Pancreas (tissue), 10 donors: Measurements from ENCODE around the gene HS3ST6. TPM values are rescaled to one million over a fixed set of nuclear protein-coding genes. Genes with fewer than 3 reads are reported as not detected.

Experiments
- ATAC-seq, 4 donors: fragments of 200-7000 bp; cut with Tn5 transposase; one replicate each; pipeline versions ENCODE4 v1.8.0 to v1.9.1; 2020; ENCODE audit warnings: mild to moderate bottlenecking in 4 of 4, moderate library complexity in 4 of 4
- DNase-seq, 6 donors: peaks; one replicate each; pipeline ENCODE4 v3.0.0-alpha.2; 2020
- FAIRE-seq: peaks from 2 replicates; lab custom pipeline; 2012; peaks lifted over from hg19 to GRCh38; lab: Jason Lieb, UNC
- H3K27ac ChIP-seq, 4 donors: fragments of 200-600 bp; sonication (generic); 1 replicate in 3 of 4; 2 replicates in 1 of 4; pipeline versions ENCODE4 v1.5.0 to v1.8.0; 2020
- H3K27me3 ChIP-seq, 4 donors: fragments of 200-600 bp; one replicate each; pipeline ENCODE4 v1.8.0; 2021
- H3K36me3 ChIP-seq, 3 donors: fragments of 200-600 bp; sonication (generic) in 1 of 3; one replicate each; pipeline versions ENCODE4 v1.5.0 to v1.8.0; 2020 to 2021
- H3K4me1 ChIP-seq, 3 donors: fragments of 200-600 bp; one replicate each; pipeline ENCODE4 v1.8.0; 2021
- H3K4me3 ChIP-seq, 4 donors: fragments of 200-600 bp; sonication (generic) in 2 of 4; one replicate each; pipeline versions ENCODE4 v1.5.0 to v1.8.0; 2020 to 2021
- H3K9me3 ChIP-seq, 4 donors: fragments of 200-600 bp; one replicate each; pipeline ENCODE4 v1.8.0; 2021
- WGBS, 2 donors: extraction: QIAGEN DNeasy Blood & Tissue Kit; methylation state at CpG; one replicate each; pipeline ENCODE4 v1.1.7; 2013; 5-methylcytosine and 5-hydroxymethylcytosine counted together
- intact Hi-C, 3 donors: fragments of 100-400 bp; cut with DNase I; formaldehyde crosslinking; loops; one replicate each; pipeline versions ENCODE4 v1.11.1 to v1.14.2; 2022
- polyA plus RNA-seq, 2 donors: library from polyadenylated mRNA; stranded (reverse); fragments of 200-250 nt; gene quantifications; one replicate each; pipeline ENCODE4 v1.2.3, GENCODE V29; 2013
- total RNA-seq, 6 donors: library from RNA; stranded (reverse); fragmentation: NEBNext Ultra II Directional in 4 of 6; extraction: Animal tissue kit (Norgen Biotek cat#: 25700) in 4 of 6; gene quantifications; one replicate each; pipeline versions ENCODE4 v1.2.1 to v1.2.4, GENCODE V29; 2021 to 2023
- TF ChIP-seq, protein P1 (sequence below), 4 donors: fragments of 200-600 bp; sonication (generic) in 3 of 4; IDR thresholded peaks; one replicate each; pipeline versions ENCODE4 v1.5.0 to v1.8.0; 2021; ENCODE audit warnings: antibody characterized with exemption in 4 of 4
- donor health status: healthy with polysubstance abuse.
- donor health status: DM: no; HTN: no; CAD: no; lungs with moderate emphysema.
- donor health status: DM: no; HTN: no; CAD: no.
- donor health status: control.
- donor health status: control.
- donor health status: Bipolar disorder and iron deficiency.
- donor health status: DM: yes; HTN: yes; CAD: no.
- donor health status: DM: no; HTN: no; CAD: no.
- donor health status: DM: no; HTN: no; CAD: no.
- donor health status: DM: yes; HTN: yes; CAD: no.

HS3ST6 gene
- total and polyA plus RNA-seq, 8 donors = 0.11 TPM; not detected in 7

DNA sequence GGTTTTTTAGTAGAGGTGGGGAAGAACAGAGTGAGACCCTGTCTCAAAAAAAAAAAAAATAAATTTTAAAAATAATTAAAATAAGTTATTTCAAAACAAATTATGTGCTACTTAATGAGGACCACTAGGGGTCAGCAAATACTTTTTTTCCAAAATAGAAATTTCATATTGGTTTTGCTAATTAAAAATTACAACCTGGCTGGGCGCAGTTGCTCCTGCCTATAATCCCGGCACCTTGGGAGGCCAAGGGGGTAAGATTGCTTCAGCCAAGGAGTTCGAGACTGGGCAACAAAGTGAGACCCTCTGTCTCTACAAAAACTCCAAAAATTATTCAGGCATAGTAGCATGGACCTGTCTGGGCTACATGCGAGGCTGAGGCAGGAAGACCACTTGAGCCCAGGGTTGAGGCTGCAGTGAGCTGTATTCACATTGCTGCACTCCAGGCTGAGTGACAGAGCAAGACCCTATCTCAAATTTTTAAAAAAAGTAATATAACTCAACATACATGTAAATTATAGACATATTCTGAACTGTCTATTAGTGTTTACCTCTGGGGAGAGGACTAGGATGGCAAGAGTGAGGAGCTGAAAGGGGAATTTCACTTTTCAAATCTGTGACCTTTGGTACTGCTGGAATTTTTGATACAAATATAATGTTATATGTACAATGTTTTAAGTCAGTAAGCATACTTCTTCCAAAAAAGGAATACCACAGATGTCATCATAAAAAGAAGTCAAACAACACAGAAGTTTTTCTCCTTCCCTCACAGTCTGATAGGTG is 54.3 kb downstream of the HS3ST6 start:
- Histone ChIP-seq H3K4me3 (no peak overlapping the region), H3K9me3 (no peaks in the 10 kb centered on the region), H3K36me3 (no peaks in the 10 kb centered on the region), H3K27me3 (peaks cover 0 to 9% (median 0%) of the 10 kb centered on the region in 4 donors), H3K4me1 (no peaks in the 10 kb centered on the region), H3K27ac (no peak overlapping the region)
- intact Hi-C loops = no loop called here
- FAIRE-seq = no peak
- peak; percentile 53 to 76 (median 64) for ATAC-seq
- TF ChIP-seq, protein P1, sequence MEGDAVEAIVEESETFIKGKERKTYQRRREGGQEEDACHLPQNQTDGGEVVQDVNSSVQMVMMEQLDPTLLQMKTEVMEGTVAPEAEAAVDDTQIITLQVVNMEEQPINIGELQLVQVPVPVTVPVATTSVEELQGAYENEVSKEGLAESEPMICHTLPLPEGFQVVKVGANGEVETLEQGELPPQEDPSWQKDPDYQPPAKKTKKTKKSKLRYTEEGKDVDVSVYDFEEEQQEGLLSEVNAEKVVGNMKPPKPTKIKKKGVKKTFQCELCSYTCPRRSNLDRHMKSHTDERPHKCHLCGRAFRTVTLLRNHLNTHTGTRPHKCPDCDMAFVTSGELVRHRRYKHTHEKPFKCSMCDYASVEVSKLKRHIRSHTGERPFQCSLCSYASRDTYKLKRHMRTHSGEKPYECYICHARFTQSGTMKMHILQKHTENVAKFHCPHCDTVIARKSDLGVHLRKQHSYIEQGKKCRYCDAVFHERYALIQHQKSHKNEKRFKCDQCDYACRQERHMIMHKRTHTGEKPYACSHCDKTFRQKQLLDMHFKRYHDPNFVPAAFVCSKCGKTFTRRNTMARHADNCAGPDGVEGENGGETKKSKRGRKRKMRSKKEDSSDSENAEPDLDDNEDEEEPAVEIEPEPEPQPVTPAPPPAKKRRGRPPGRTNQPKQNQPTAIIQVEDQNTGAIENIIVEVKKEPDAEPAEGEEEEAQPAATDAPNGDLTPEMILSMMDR (IDR thresholded peaks at IDR 0.05) = peak; percentile 23 to 60 (median 42)
- 16% methylated on average over 4 of the region's 4 CpGs for WGBS, 2 donors
- peak in 2 of 6 donors; percentile 21 to 37 for DNase-seq

DNA sequence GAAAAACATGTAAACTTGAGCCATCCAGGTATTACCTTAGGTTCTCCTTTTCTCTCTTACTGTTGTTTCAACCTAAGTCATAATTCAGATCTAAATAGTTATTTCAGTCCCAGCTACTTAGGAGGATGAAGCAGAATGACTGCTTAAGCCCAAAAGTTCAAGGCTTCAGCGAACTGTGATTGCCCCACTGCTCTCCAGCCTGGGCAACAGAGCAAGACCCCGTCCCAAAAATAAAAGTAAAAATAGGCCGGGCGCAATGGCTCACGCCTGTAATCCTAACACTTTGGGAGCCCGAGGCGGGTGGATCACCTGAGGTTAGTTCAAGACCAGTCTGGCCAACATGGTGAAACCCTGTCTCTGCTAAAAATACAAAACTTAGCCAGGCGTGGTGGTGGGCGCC is 55.8 kb downstream of the HS3ST6 start:
- intact Hi-C loops = no loop called here
- FAIRE-seq = no peak
- WGBS, 2 donors = 75 to 87% methylated on average over 9 of the region's 9 CpGs
- Histone ChIP-seq H3K36me3 (no peaks in the 10 kb centered on the region), H3K9me3 (no peaks in the 10 kb centered on the region), H3K4me3 (no peak overlapping the region), H3K27me3 (peaks cover 0 to 14% (median 0%) of the 10 kb centered on the region in 4 donors), H3K27ac (no peak overlapping the region), H3K4me1 (no peaks in the 10 kb centered on the region)
- ATAC-seq = no peak
- TF ChIP-seq, protein P1 (IDR thresholded peaks at IDR 0.05) = no peak
- DNase-seq = no peak

DNA sequence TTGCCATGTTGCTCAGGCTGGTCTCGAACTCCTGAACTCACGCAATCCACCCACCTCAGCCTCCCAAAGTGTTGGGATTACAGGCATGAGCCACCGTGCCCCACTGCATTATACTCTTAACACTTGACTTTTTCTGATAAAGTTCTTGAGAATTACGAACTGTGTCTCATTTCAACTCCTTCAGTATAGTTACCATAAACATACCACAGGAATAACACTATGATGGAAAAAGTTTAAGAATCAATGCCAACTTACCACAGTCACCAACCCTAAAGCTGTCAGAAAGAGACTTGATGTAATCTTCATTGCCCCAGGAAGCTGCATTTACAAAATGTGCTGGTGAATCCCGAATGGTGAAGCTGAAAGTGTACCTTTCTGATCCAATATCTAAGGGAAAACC is 56.5 kb downstream of the HS3ST6 start:
- no peak for DNase-seq
- peaks cover 0 to 14% (median 0%) of the 10 kb centered on the region in 4 donors for H3K27me3 ChIP-seq
- no peaks in the 10 kb centered on the region for H3K9me3 ChIP-seq
- intact Hi-C loops = no loop called here
- H3K27ac ChIP-seq = no peak overlapping the region
- WGBS, 2 donors = 72 to 76% methylated on average over 5 of the region's 5 CpGs
- no peaks in the 10 kb centered on the region for H3K4me1 ChIP-seq
- FAIRE-seq = no peak
- H3K4me3 ChIP-seq = no peak overlapping the region
- H3K36me3 ChIP-seq = no peaks in the 10 kb centered on the region
- ATAC-seq = no peak
- TF ChIP-seq, protein P1 (IDR thresholded peaks at IDR 0.05) = no peak

Other genes starting within 250 kb of the HS3ST6 start
- 10 to 100 TPM; 21.7 to 49.3 (median 32.4) TPM for gene JPT2, start 240.1 kb downstream of the HS3ST6 start, total RNA-seq
- gene JPT2, start 240.1 kb downstream of the HS3ST6 start, polyA plus RNA-seq = 10 to 100 TPM; 13.5 to 22.2 TPM
- gene MAPK8IP3, start 212.2 kb downstream of the HS3ST6 start, total RNA-seq = 10 to 100 TPM; 25.5 to 51.8 (median 40.1) TPM
- gene MAPK8IP3, start 212.2 kb downstream of the HS3ST6 start, polyA plus RNA-seq = 100 to 1,000 TPM in 1 of 2 donors, 10 to 100 TPM in 1; 94.9 to 244 TPM
- gene NME3, start 146.9 kb downstream of the HS3ST6 start, total RNA-seq = 10 to 100 TPM; 27.4 to 37.8 (median 30.4) TPM
- 100 to 1,000 TPM; 232 to 297 TPM for gene NME3, start 146.9 kb downstream of the HS3ST6 start, polyA plus RNA-seq
- gene EME2, start 145.6 kb downstream of the HS3ST6 start, total RNA-seq = 1 to 10 TPM; 4.7 to 10.0 (median 6.8) TPM
- gene EME2, start 145.6 kb downstream of the HS3ST6 start, polyA plus RNA-seq = 10 to 100 TPM; 18.4 to 37.9 TPM
- gene MRPS34, start 145.3 kb downstream of the HS3ST6 start, total RNA-seq = 10 to 100 TPM; 42.4 to 74.5 (median 54.7) TPM
- 10 to 100 TPM; 76.0 to 84.1 TPM for gene MRPS34, start 145.3 kb downstream of the HS3ST6 start, polyA plus RNA-seq
- 10 to 100 TPM; 19.2 to 41.3 (median 37.2) TPM for gene SPSB3, start 135.8 kb downstream of the HS3ST6 start, total RNA-seq
- gene SPSB3, start 135.8 kb downstream of the HS3ST6 start, polyA plus RNA-seq = 100 to 1,000 TPM; 161 to 223 TPM
- gene NUBP2, start 135.5 kb downstream of the HS3ST6 start, total RNA-seq = 10 to 100 TPM; 20.4 to 42.5 (median 25.6) TPM
- 10 to 100 TPM; 55.7 to 58.8 TPM for gene NUBP2, start 135.5 kb downstream of the HS3ST6 start, polyA plus RNA-seq
- 1 to 10 TPM; 1.0 to 3.8 (median 2.3) TPM for gene IGFALS, start 124.7 kb downstream of the HS3ST6 start, total RNA-seq
- gene IGFALS, start 124.7 kb downstream of the HS3ST6 start, polyA plus RNA-seq = 1 to 10 TPM; 4.4 to 8.2 TPM
- gene HAGH, start 91.6 kb downstream of the HS3ST6 start, total RNA-seq = 10 to 100 TPM; 26.6 to 39.5 (median 34.6) TPM
- gene HAGH, start 91.6 kb downstream of the HS3ST6 start, polyA plus RNA-seq = 10 to 100 TPM; 57.9 to 63.7 TPM
- 10 to 100 TPM in 3 of 6 donors, 1 to 10 TPM in 3; 5.1 to 14.4 (median 10.2) TPM for gene FAHD1, start 91.2 kb downstream of the HS3ST6 start, total RNA-seq
- gene FAHD1, start 91.2 kb downstream of the HS3ST6 start, polyA plus RNA-seq = 10 to 100 TPM; 12.4 to 12.7 TPM
- gene MEIOB, start 46.3 kb downstream of the HS3ST6 start, total RNA-seq = under 1 TPM in 1 of 6 donors, not detected in 5; 0.44 TPM
- gene MEIOB, start 46.3 kb downstream of the HS3ST6 start, polyA plus RNA-seq = under 1 TPM in 1 of 2 donors, not detected in 1; 0.26 TPM
- 10 to 100 TPM; 29.7 to 77.4 (median 57.0) TPM for gene MSRB1, start 24.8 kb upstream of the HS3ST6 start, total RNA-seq
- 10 to 100 TPM; 47.0 to 94.4 TPM for gene MSRB1, start 24.8 kb upstream of the HS3ST6 start, polyA plus RNA-seq
- 10 to 100 TPM in 3 of 6 donors, under 1 TPM in 2, not detected in 1; 0.09 to 35.3 (median 11.0) TPM for gene RPL3L, start 36.3 kb upstream of the HS3ST6 start, total RNA-seq
- gene RPL3L, start 36.3 kb upstream of the HS3ST6 start, polyA plus RNA-seq = 10 to 100 TPM in 1 of 2 donors, under 1 TPM in 1; 0.05 to 11.3 TPM
- 10 to 100 TPM; 54.0 to 72.1 (median 58.7) TPM for gene NDUFB10, start 41.1 kb upstream of the HS3ST6 start, total RNA-seq
- gene NDUFB10, start 41.1 kb upstream of the HS3ST6 start, polyA plus RNA-seq = 100 to 1,000 TPM in 1 of 2 donors, 10 to 100 TPM in 1; 84.2 to 108 TPM
- gene RPS2, start 46.4 kb upstream of the HS3ST6 start, total RNA-seq = 1,000 to 10,000 TPM; 1,316 to 3,013 (median 1,806) TPM
- gene RPS2, start 46.4 kb upstream of the HS3ST6 start, polyA plus RNA-seq = 1,000 to 10,000 TPM; 1,574 to 3,219 TPM
- not detected for gene RNF151, start 48.4 kb upstream of the HS3ST6 start, total RNA-seq
- gene RNF151, start 48.4 kb upstream of the HS3ST6 start, polyA plus RNA-seq = under 1 TPM; 0.12 to 0.61 TPM
- gene TBL3, start 53.6 kb upstream of the HS3ST6 start, total RNA-seq = 10 to 100 TPM; 14.7 to 23.5 (median 19.4) TPM
- gene TBL3, start 53.6 kb upstream of the HS3ST6 start, polyA plus RNA-seq = 10 to 100 TPM; 55.8 to 63.7 TPM
- gene NOXO1, start 63.1 kb upstream of the HS3ST6 start, total RNA-seq = under 1 TPM in 5 of 6 donors, not detected in 1; 0.35 to 0.69 (median 0.52) TPM
- gene NOXO1, start 63.1 kb upstream of the HS3ST6 start, polyA plus RNA-seq = 1 to 10 TPM in 1 of 2 donors, under 1 TPM in 1; 0.70 to 1.6 TPM
- 10 to 100 TPM; 17.1 to 31.9 (median 25.9) TPM for gene GFER, start 65.8 kb upstream of the HS3ST6 start, total RNA-seq
- gene GFER, start 65.8 kb upstream of the HS3ST6 start, polyA plus RNA-seq = 10 to 100 TPM; 25.7 to 62.0 TPM
- 1 to 10 TPM in 1 of 6 donors, under 1 TPM in 5; 0.19 to 1.5 (median 0.55) TPM for gene SYNGR3, start 71.6 kb upstream of the HS3ST6 start, total RNA-seq
- gene SYNGR3, start 71.6 kb upstream of the HS3ST6 start, polyA plus RNA-seq = 1 to 10 TPM in 1 of 2 donors, under 1 TPM in 1; 0.57 to 3.1 TPM
- 10 to 100 TPM; 26.0 to 93.6 (median 42.4) TPM for gene ZNF598, start 91.4 kb upstream of the HS3ST6 start, total RNA-seq
- 10 to 100 TPM; 71.0 to 73.5 TPM for gene ZNF598, start 91.4 kb upstream of the HS3ST6 start, polyA plus RNA-seq
- 1 to 10 TPM in 2 of 6 donors, under 1 TPM in 4; 0.43 to 1.9 (median 0.50) TPM for gene NPW, start 101.4 kb upstream of the HS3ST6 start, total RNA-seq
- gene NPW, start 101.4 kb upstream of the HS3ST6 start, polyA plus RNA-seq = 1 to 10 TPM; 1.3 to 2.7 TPM
- 10 to 100 TPM; 14.7 to 28.9 (median 23.0) TPM for gene NHERF2, start 108.5 kb upstream of the HS3ST6 start, total RNA-seq
- gene NHERF2, start 108.5 kb upstream of the HS3ST6 start, polyA plus RNA-seq = 100 to 1,000 TPM in 1 of 2 donors, 10 to 100 TPM in 1; 60.7 to 144 TPM
- 10 to 100 TPM in 1 of 6 donors, 1 to 10 TPM in 5; 5.2 to 10.4 (median 8.4) TPM for gene NTHL1, start 129.4 kb upstream of the HS3ST6 start, total RNA-seq
- 10 to 100 TPM; 22.1 to 22.8 TPM for gene NTHL1, start 129.4 kb upstream of the HS3ST6 start, polyA plus RNA-seq
- 10 to 100 TPM; 51.0 to 91.7 (median 77.6) TPM for gene TSC2, start 129.6 kb upstream of the HS3ST6 start, total RNA-seq
- 100 to 1,000 TPM; 119 to 172 TPM for gene TSC2, start 129.6 kb upstream of the HS3ST6 start, polyA plus RNA-seq
- 10 to 100 TPM; 29.8 to 50.5 (median 39.5) TPM for gene PKD1, start 217.5 kb upstream of the HS3ST6 start, total RNA-seq
- 100 to 1,000 TPM in 1 of 2 donors, 10 to 100 TPM in 1; 68.6 to 127 TPM for gene PKD1, start 217.5 kb upstream of the HS3ST6 start, polyA plus RNA-seq
- 10 to 100 TPM; 19.2 to 36.8 (median 28.4) TPM for gene RAB26, start 230.2 kb upstream of the HS3ST6 start, total RNA-seq
- 100 to 1,000 TPM; 161 to 255 TPM for gene RAB26, start 230.2 kb upstream of the HS3ST6 start, polyA plus RNA-seq
- 10 to 100 TPM; 25.3 to 45.1 (median 40.8) TPM for gene TRAF7, start 237.4 kb upstream of the HS3ST6 start, total RNA-seq
- 10 to 100 TPM; 24.5 to 30.1 TPM for gene TRAF7, start 237.4 kb upstream of the HS3ST6 start, polyA plus RNA-seq